Measurements from ENCODE around the gene TNS4.

DNA sequence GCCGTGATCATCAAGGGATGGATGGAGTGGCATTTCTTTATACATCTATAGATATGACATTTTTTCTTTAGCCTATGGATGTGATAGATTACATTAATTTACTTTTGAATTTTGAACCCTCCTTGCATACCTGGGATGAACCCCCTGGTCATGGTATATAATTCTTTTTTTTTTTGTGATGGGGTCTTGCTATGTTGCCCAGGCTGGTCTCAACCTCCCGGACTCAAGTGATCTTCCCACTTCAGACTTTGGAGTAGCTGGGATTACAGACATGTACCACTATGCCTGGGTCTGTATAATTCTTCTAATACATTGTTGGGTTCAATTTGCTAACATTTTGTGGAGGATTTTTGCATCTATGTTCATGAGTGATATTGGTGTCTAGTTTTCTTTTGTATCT lies 1.7 kb upstream of the TNS4 start:
- TF ChIP-seq, protein P1, sequence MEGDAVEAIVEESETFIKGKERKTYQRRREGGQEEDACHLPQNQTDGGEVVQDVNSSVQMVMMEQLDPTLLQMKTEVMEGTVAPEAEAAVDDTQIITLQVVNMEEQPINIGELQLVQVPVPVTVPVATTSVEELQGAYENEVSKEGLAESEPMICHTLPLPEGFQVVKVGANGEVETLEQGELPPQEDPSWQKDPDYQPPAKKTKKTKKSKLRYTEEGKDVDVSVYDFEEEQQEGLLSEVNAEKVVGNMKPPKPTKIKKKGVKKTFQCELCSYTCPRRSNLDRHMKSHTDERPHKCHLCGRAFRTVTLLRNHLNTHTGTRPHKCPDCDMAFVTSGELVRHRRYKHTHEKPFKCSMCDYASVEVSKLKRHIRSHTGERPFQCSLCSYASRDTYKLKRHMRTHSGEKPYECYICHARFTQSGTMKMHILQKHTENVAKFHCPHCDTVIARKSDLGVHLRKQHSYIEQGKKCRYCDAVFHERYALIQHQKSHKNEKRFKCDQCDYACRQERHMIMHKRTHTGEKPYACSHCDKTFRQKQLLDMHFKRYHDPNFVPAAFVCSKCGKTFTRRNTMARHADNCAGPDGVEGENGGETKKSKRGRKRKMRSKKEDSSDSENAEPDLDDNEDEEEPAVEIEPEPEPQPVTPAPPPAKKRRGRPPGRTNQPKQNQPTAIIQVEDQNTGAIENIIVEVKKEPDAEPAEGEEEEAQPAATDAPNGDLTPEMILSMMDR (IDR thresholded peaks at IDR 0.05; ENCODE audit: low read length) = no peak
- TF ChIP-seq EZH2 (optimal IDR thresholded peaks at IDR 0.05; ENCODE audit: low read depth, low read length) (no peak), EZH2phosphoT487 (IDR thresholded peaks at IDR 0.05; ENCODE audit: low read length) (no peak)
